Gastrocnemius medialis (tissue), 4 donors: Measurements from ENCODE around the gene SCN2B. TPM values are rescaled to one million over a fixed set of nuclear protein-coding genes. Genes with fewer than 3 reads are reported as not detected.

Source experiments
- ATAC-seq, 2 donors: fragments of 150-250 bp; one replicate each; pipeline ENCODE4 v1.9.1; 2016
- DNase-seq, 2 donors: peaks; one replicate each; pipeline ENCODE4 v3.0.0-alpha.2; 2019
- H3K27ac ChIP-seq, 4 donors: fragments of 200-600 bp; sonication (generic); 1 replicate in 1 of 4; 2 replicates in 3 of 4; pipeline ENCODE4 v1.5.1; 2016 to 2018; ENCODE audit warnings: mild to moderate bottlenecking in 2 of 4, moderate library complexity in 1 of 4
- H3K27me3 ChIP-seq, 3 donors: fragments of 200-600 bp; sonication (generic) in 2 of 3; 1 replicate in 1 of 3; 2 replicates in 2 of 3; pipeline versions ENCODE4 v1.5.1 to v1.6.0; 2016 to 2019; ENCODE audit warnings: mild to moderate bottlenecking in 1 of 3, moderate library complexity in 1 of 3
- H3K36me3 ChIP-seq, 2 donors: fragments of 200-600 bp; sonication (generic) in 1 of 2; one replicate each; pipeline ENCODE4 v1.5.1; 2017 to 2018
- H3K4me1 ChIP-seq, 2 donors: fragments of 200-600 bp; sonication (generic) in 1 of 2; one replicate each; pipeline ENCODE4 v1.5.1; 2016 to 2017; ENCODE audit warnings: mild to moderate bottlenecking in 2 of 2
- H3K4me3 ChIP-seq, 4 donors: fragments of 200-600 bp; sonication (generic) in 3 of 4; 1 replicate in 1 of 4; 2 replicates in 3 of 4; pipeline ENCODE4 v1.5.1; 2016 to 2019; ENCODE audit warnings: mild to moderate bottlenecking in 2 of 4
- H3K9me3 ChIP-seq, 3 donors: fragments of 200-600 bp; sonication (generic) in 2 of 3; 1 replicate in 1 of 3; 2 replicates in 2 of 3; pipeline ENCODE4 v1.5.1; 2016 to 2019
- POLR2A ChIP-seq, 2 donors: fragments of 450-650 bp; IDR thresholded peaks; one replicate each; pipeline ENCODE4 v1.6.1; 2017; ENCODE audit warnings: antibody characterized with exemption in 2 of 2, mild to moderate bottlenecking in 2 of 2, moderate library complexity in 2 of 2
- in situ Hi-C, 4 donors: fragments of 200-750 bp; cut with MboI; loops; one replicate each; pipeline versions ENCODE4 v1.15.0 to v1.8.0; 2017; ENCODE audit warnings: low sequenced_read_pairs in 4 of 4
- intact Hi-C: fragments of 100-400 bp; cut with DNase I; formaldehyde crosslinking; loops from one replicate; pipeline ENCODE4 v1.15.1; 2023; ENCODE audit warnings: low total_unique reads
- total RNA-seq, 4 donors: library from RNA; depleted of rRNA; stranded (reverse); fragments of >200 nt; gene quantifications; one replicate each; pipeline versions ENCODE4 v1.1.0 to v1.2.3, GENCODE V29; 2016
- TF ChIP-seq, protein P1 (sequence below), 5 experiments: fragments of 450-650 bp in 3 of 5; fragments of 200-600 bp in 2 of 5; sonication (generic) in 2 of 5; IDR thresholded peaks in 4 of 5; conservative IDR thresholded peaks in 1 of 5; 1 replicate in 4 of 5; 2 replicates in 1 of 5; pipeline ENCODE4 v1.5.1; 2016 to 2019; ENCODE audit warnings: antibody characterized with exemption in 5 of 5, mild to moderate bottlenecking in 3 of 5, moderate library complexity in 3 of 5

SCN2B gene
- total RNA-seq, 4 donors from 2014 or later = 0.10 to 1.9 (median 0.24) TPM; not detected in 1

DNA sequence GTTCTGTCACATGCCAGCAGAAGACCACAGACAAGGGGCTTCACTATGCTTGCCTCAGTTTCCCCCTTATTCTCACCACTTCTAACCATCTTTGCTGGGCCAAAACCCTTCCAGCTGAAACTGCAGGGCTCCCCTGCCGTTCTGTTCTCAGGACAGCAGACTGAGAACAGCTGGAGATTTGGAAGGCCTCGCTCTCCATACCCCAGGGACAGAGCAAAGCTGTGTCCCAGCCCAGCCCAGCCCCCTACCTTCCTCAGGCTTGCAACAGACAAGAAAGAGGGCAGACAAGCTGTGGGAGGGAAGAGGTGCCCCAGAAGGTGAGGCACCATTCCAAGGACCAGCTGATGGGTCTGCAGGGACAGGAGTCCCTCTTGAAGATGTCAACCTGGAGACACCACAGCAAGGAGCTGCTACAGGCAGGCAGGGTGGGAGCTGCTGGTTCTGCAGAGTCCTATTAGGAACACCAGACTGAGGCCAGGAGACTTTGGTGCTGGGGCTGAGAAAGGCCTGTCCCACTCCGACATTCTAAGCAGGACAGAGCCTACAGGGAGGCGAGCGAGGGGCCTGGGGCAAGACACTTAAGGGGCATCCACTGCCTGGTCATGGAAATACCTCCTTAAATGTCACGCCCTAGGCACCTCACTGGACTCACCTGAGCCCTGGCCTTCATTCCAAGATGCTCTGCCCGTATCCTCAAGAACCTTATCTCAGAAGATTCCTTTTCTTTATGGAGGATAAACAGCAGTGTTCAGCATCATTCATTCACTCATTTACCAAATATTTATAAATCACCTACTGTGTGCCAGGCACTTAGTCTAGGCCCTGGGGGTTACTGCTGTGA, 6.9 kb downstream of the SCN2B start:
- Histone ChIP-seq H3K4me1 (peaks cover 6 to 15% of the 10 kb centered on the region in 2 donors), H3K27me3 (no peaks in the 10 kb centered on the region), H3K27ac (no peak overlapping the region), H3K4me3 (no peak overlapping the region), H3K36me3 (no peaks in the 10 kb centered on the region), H3K9me3 (no peaks in the 10 kb centered on the region)
- in situ Hi-C loops = no loop called here
- DNase-seq = no peak
- TF ChIP-seq POLR2A (IDR thresholded peaks at IDR 0.05) = no peak
- TF ChIP-seq, protein P1, sequence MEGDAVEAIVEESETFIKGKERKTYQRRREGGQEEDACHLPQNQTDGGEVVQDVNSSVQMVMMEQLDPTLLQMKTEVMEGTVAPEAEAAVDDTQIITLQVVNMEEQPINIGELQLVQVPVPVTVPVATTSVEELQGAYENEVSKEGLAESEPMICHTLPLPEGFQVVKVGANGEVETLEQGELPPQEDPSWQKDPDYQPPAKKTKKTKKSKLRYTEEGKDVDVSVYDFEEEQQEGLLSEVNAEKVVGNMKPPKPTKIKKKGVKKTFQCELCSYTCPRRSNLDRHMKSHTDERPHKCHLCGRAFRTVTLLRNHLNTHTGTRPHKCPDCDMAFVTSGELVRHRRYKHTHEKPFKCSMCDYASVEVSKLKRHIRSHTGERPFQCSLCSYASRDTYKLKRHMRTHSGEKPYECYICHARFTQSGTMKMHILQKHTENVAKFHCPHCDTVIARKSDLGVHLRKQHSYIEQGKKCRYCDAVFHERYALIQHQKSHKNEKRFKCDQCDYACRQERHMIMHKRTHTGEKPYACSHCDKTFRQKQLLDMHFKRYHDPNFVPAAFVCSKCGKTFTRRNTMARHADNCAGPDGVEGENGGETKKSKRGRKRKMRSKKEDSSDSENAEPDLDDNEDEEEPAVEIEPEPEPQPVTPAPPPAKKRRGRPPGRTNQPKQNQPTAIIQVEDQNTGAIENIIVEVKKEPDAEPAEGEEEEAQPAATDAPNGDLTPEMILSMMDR (IDR thresholded peaks at IDR 0.05 in 4 of 5, conservative IDR thresholded peaks at IDR 0.05 in 1 of 5) = no peak
- no peak for ATAC-seq
- intact Hi-C loops = no loop called here

- no peaks in the 10 kb centered on the region for H3K36me3 ChIP-seq
- in situ Hi-C loops (no loop called here), intact Hi-C loops (no loop called here)
- DNase-seq (no peak), ATAC-seq (no peak)
- peaks cover 5 to 15% of the 10 kb centered on the region in 2 donors for H3K4me1 ChIP-seq
- H3K4me3 ChIP-seq = no peak overlapping the region
- no peaks in the 10 kb centered on the region for H3K27me3 ChIP-seq
- H3K9me3 ChIP-seq = no peaks in the 10 kb centered on the region
- H3K27ac ChIP-seq = no peak overlapping the region
- no peak for TF ChIP-seq POLR2A (IDR thresholded peaks at IDR 0.05)
- TF ChIP-seq, protein P1 (IDR thresholded peaks at IDR 0.05 in 4 of 5, conservative IDR thresholded peaks at IDR 0.05 in 1 of 5) = no peak
Measured at GRCh38 chr11:118168751-118169150, 7.7 kb downstream of the SCN2B start.

DNA sequence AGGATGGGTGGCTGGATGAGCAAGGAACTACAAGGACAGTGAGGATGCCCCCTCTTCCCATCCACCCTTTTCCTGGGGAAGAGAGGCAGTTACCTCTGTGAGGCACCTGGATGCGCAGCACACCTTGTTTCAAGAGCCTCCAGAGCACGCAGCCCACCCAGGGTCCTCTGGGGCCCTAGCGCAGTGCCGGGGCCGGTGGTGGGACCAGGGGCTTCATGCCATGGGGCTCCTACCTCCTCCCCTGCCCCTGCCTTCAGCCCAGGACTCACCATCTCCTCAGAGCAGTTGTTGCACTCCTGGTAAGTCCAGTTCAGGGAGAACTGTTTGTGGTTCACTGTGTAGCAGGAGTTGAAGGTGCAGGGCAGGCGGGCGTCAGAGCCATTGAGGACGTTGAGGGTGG, 8.1 kb downstream of the SCN2B start:
- peaks cover 5 to 15% of the 10 kb centered on the region in 2 donors for H3K4me1 ChIP-seq
- H3K4me3 ChIP-seq = no peak overlapping the region
- DNase-seq (no peak), ATAC-seq (no peak)
- intact Hi-C loops (no loop called here), in situ Hi-C loops (no loop called here)
- H3K27me3 ChIP-seq = no peaks in the 10 kb centered on the region
- H3K36me3 ChIP-seq = no peaks in the 10 kb centered on the region
- no peaks in the 10 kb centered on the region for H3K9me3 ChIP-seq
- TF ChIP-seq, protein P1 (IDR thresholded peaks at IDR 0.05 in 4 of 5, conservative IDR thresholded peaks at IDR 0.05 in 1 of 5) = no peak
- no peak for TF ChIP-seq POLR2A (IDR thresholded peaks at IDR 0.05)
- no peak overlapping the region for H3K27ac ChIP-seq

GRCh38 chr11:118167906-118168305, 8.5 kb downstream of the SCN2B start:
- no peaks in the 10 kb centered on the region for H3K9me3 ChIP-seq
- no peak for ATAC-seq

More at GRCh38 chr11:118167906-118168305, 8.5 kb downstream of the SCN2B start:
- intact Hi-C loops (no loop called here), in situ Hi-C loops (no loop called here)
- Histone ChIP-seq H3K27ac (no peak overlapping the region), H3K4me1 (peaks cover 5 to 15% of the 10 kb centered on the region in 2 donors), H3K27me3 (no peaks in the 10 kb centered on the region), H3K36me3 (no peaks in the 10 kb centered on the region), H3K4me3 (no peak overlapping the region)
- no peak for TF ChIP-seq POLR2A (IDR thresholded peaks at IDR 0.05)
- TF ChIP-seq, protein P1 (IDR thresholded peaks at IDR 0.05 in 4 of 5, conservative IDR thresholded peaks at IDR 0.05 in 1 of 5) = no peak
- DNase-seq = no peak
